Kidney (tissue), 14 donors: Measurements from ENCODE around the gene GIMAP8. TPM values are rescaled to one million over a fixed set of nuclear protein-coding genes. Genes with fewer than 3 reads are reported as not detected.

ENCODE experiments used
- DNase-seq, 5 donors: peaks; one replicate each; pipeline ENCODE4 v3.0.0-alpha.2; 2013 to 2020
- FAIRE-seq: peaks from 2 replicates; lab custom pipeline; 2012; peaks lifted over from hg19 to GRCh38; lab: Jason Lieb, UNC
- H3K27ac ChIP-seq, 2 donors: one replicate each; pipeline ENCODE4 v1.7.0; 2013; ENCODE audit warnings: low read depth in 2 of 2, low read length in 2 of 2, inconsistent platforms in 1 of 2
- H3K27me3 ChIP-seq: one replicate; pipeline ENCODE4 v1.7.1; 2013; ENCODE audit warnings: low read length, inconsistent platforms; ENCODE audit not compliant: control insufficient read depth, insufficient read depth
- H3K36me3 ChIP-seq, 3 donors: one replicate each; pipeline versions ENCODE4 v1.7.0 to v1.7.1; 2013; ENCODE audit warnings: low read length in 3 of 3, control low read depth in 1 of 3, inconsistent platforms in 1 of 3; ENCODE audit not compliant: insufficient read depth in 3 of 3, control insufficient read depth in 2 of 3
- H3K4me1 ChIP-seq, 3 donors: one replicate each; pipeline versions ENCODE4 v1.7.0 to v1.7.1; 2013; ENCODE audit warnings: low read length in 3 of 3, inconsistent platforms in 1 of 3, low read depth in 1 of 3; ENCODE audit not compliant: control insufficient read depth in 2 of 3, insufficient read depth in 2 of 3
- H3K4me3 ChIP-seq, 3 donors: one replicate each; pipeline versions ENCODE4 v1.7.0 to v1.8.1; 2013; ENCODE audit warnings: low read length in 3 of 3, control low read depth in 1 of 3, inconsistent platforms in 1 of 3
- H3K9ac ChIP-seq, 3 donors: one replicate each; pipeline versions ENCODE4 v1.7.0 to v1.7.1; 2013; ENCODE audit warnings: low read length in 3 of 3, control low read depth in 1 of 3, inconsistent platforms in 1 of 3
- H3K9me3 ChIP-seq, 3 donors: one replicate each; pipeline versions ENCODE4 v1.7.0 to v1.7.1; 2013; ENCODE audit warnings: low read length in 3 of 3, control low read depth in 1 of 3, inconsistent platforms in 1 of 3; ENCODE audit not compliant: control insufficient read depth in 2 of 3, insufficient read depth in 1 of 3
- intact Hi-C: fragments of 100-400 bp; cut with DNase I; formaldehyde crosslinking; loops from one replicate; pipeline ENCODE4 v1.11.1; 2022
- polyA plus RNA-seq: library from polyadenylated mRNA; stranded (reverse); fragments of 350-450 nt; fragmentation: Illumina TruSeq; extraction: RNeasy Lipid Tissue Mini Kit (QIAGEN cat#74804); gene quantifications from one replicate; pipeline ENCODE4 v1.2.3, GENCODE V29; 2014; ENCODE audit warnings: low read depth, low replicate concordance; ENCODE audit not compliant: insufficient read depth
- total RNA-seq: library from RNA; stranded (reverse); fragmentation: NEBNext Ultra II Directional; extraction: Animal tissue kit (Norgen Biotek cat#: 25700); gene quantifications from one replicate; pipeline ENCODE4 v1.2.1, GENCODE V29; 2021
- TF ChIP-seq, protein P1 (sequence below): IDR thresholded peaks from 3 replicates; pipeline ENCODE4 v1.5.1; 2012; ENCODE audit warnings: mild to moderate bottlenecking, moderate library complexity, borderline replicate concordance; ENCODE audit not compliant: insufficient read depth; ENCODE audit errors: extremely low read depth
- donor health status: control.
- donor health status: control.
- donor health status: control.
- donor health status: control.
- donor health status: control.
- donor health status: DM: yes; HTN: yes; CAD: no.
- donor health status: Normal renal cell carcinoma (clear cell type).

Gene GIMAP8
- total and polyA plus RNA-seq, 2 donors from 2014 or later, result 10.2 to 24.3 TPM

DNA sequence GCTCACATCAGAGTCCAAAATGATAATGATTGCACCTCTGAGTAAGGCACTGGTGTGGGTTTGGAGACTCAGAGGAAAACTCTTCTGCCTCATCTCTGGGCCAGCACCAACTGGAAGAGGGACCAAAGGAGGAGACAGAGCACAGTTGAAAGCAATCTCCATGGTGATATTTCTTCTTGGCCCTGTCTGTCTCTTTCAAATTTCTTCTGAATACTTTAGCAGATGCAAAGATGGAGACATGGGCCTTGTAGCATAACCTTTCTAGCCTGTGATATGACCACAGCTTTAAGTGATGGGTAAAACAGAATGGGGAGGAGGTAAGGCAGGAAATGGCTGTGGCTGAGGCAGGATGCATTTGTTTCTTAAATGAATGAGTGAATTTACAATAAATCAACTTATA lies 52.1 kb downstream of the GIMAP8 start:
- Histone ChIP-seq H3K9ac (no peak overlapping the region), H3K9me3 (no peaks in the 10 kb centered on the region), H3K27me3 (no peaks in the 10 kb centered on the region), H3K36me3 (no peaks in the 10 kb centered on the region), H3K4me3 (no peak overlapping the region), H3K4me1 (no peaks in the 10 kb centered on the region), H3K27ac (no peak overlapping the region)
- TF ChIP-seq, protein P1, sequence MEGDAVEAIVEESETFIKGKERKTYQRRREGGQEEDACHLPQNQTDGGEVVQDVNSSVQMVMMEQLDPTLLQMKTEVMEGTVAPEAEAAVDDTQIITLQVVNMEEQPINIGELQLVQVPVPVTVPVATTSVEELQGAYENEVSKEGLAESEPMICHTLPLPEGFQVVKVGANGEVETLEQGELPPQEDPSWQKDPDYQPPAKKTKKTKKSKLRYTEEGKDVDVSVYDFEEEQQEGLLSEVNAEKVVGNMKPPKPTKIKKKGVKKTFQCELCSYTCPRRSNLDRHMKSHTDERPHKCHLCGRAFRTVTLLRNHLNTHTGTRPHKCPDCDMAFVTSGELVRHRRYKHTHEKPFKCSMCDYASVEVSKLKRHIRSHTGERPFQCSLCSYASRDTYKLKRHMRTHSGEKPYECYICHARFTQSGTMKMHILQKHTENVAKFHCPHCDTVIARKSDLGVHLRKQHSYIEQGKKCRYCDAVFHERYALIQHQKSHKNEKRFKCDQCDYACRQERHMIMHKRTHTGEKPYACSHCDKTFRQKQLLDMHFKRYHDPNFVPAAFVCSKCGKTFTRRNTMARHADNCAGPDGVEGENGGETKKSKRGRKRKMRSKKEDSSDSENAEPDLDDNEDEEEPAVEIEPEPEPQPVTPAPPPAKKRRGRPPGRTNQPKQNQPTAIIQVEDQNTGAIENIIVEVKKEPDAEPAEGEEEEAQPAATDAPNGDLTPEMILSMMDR, result no peak
- FAIRE-seq, result no peak
- intact Hi-C loops, result no loop called here
- no peak for DNase-seq

- no peak overlapping the region for H3K27ac ChIP-seq
These were observed 52.7 kb downstream of the GIMAP8 start for GRCh38 chr7:150503155-150503554.

GRCh38 chr7:150503581-150503980 lies 53.2 kb downstream of the GIMAP8 start:
- no peaks in the 10 kb centered on the region for H3K4me1 ChIP-seq
- TF ChIP-seq, protein P1, result no peak
- H3K9ac ChIP-seq, result no peak overlapping the region
- no peaks in the 10 kb centered on the region for H3K27me3 ChIP-seq
- no peaks in the 10 kb centered on the region for H3K36me3 ChIP-seq
- no peak for DNase-seq
- H3K9me3 ChIP-seq, result no peaks in the 10 kb centered on the region
- no peak for FAIRE-seq
- H3K27ac ChIP-seq, result no peak overlapping the region
- intact Hi-C loops, result no loop called here
- no peak overlapping the region for H3K4me3 ChIP-seq

More at GRCh38 chr7:150503155-150503554, 52.7 kb downstream of the GIMAP8 start:
- intact Hi-C loops, result no loop called here
- no peaks in the 10 kb centered on the region for H3K9me3 ChIP-seq
- TF ChIP-seq, protein P1, result no peak
- no peak overlapping the region for H3K4me3 ChIP-seq
- H3K27me3 ChIP-seq, result no peaks in the 10 kb centered on the region
- DNase-seq (no peak), FAIRE-seq (no peak)
- H3K4me1 ChIP-seq, result no peaks in the 10 kb centered on the region
- H3K9ac ChIP-seq, result no peak overlapping the region
- no peaks in the 10 kb centered on the region for H3K36me3 ChIP-seq
